Measurements from ENCODE around the gene HMSD. TPM values are rescaled to one million over a fixed set of nuclear protein-coding genes. Genes with fewer than 3 reads are reported as not detected.
A peak's percentile ranks its signal among the peaks of the same experiment; 100 is the strongest.

HMSD gene
- total RNA-seq, 1 experiment from 2014 or later, result 3.0 TPM

DNA sequence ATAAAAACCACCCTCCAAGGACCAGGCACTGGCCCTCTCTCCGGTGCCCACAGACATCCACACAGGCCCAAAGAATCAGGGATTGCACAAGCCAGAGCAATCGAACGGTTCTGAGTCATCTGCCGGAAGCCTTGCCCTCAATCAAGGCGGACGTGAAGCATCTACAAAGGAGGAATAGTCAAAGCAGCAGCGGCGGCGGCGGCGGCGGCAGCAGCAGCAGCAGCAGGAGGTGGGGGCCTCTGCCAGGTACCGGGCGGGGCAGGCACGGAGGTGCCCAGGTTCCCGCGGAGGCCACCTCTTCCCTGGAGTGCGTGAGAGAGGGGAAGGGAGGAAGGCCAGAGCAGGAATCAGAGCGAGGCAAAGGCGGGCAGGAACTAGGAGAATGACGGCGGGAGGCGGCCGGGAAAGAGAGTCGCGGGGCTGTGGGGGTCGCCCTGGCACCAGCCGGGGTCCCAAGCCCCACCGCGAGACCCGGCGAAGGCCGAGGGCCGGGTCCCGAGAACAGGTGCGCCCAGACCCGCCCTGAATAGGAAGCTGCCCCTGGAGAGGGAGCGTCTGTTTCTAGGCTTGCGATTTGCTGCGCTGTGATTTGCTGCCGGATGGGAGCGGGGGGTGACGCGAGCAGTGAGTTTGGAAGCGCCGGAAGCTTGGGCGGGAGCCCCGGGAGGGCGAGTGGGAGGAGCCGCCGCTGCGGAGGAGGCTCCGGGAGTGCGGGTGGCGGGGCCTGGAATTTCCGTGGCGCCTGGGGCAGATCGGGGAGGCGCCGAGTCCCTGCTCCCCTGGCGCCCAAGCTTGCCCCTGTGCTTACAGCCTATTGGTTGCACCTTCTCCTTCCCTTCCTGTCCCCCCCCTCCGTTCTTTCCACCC, 21.1 kb downstream of the HMSD start, which contains the start of gene SERPINB8:
Gene SERPINB8 (plus strand): TSS at position 140 of the 867 bp plus-strand sequence. CDS start 8,228 bp downstream, outside the sequence.
- ATAC-seq (peak; percentile 93), DNase-seq (ENCODE audit: low spot score) (peak; percentile 91)
- Mint-ChIP-seq H3K36me3 (no peaks in the 10 kb centered on the region), H3K4me1 (peaks cover 21% of the 10 kb centered on the region), H3K4me3 (peak within 1 kb of the TSS; percentile 90), H3K27me3 (ENCODE audit: low read depth) (peaks cover 50% of the 10 kb centered on the region), H3K9me3 (no peaks in the 10 kb centered on the region), H3K27ac (peak within 1 kb of the TSS; percentile 97)
- POLR2A ChIA-PET, result interaction anchor here (1.0 kb wide), 1 partner anchor 24 kb away, joined by 4 read pairs; no protein-coding TSS in a partner anchor
- CTCF ChIA-PET, result interaction anchor here (1.0 to 2.2 kb wide), 3 partner anchors 10 to 33 kb away, joined by 3 to 10 read pairs (median 5); no protein-coding TSS in a partner anchor
- TF ChIP-seq TEAD4 (CRISPR knock-in tag; IDR thresholded peaks at IDR 0.05) (no peak), TEAD1 (CRISPR knock-in tag; IDR thresholded peaks at IDR 0.05) (peak; percentile 20; the same call in 1 of the 2 replicates), SMAD3 (CRISPR knock-in tag; IDR thresholded peaks at IDR 0.05; ENCODE audit: borderline replicate concordance) (no peak; the same call in 1 of the 2 replicates), EMX1 (CRISPR knock-in tag; IDR thresholded peaks at IDR 0.05) (no peak), ZNF219 (CRISPR knock-in tag; IDR thresholded peaks at IDR 0.05; ENCODE audit: borderline replicate concordance) (no peak), ZNF671 (CRISPR knock-in tag; IDR thresholded peaks at IDR 0.05) (no peak), FOXK1 (CRISPR knock-in tag; IDR thresholded peaks at IDR 0.05) (peak; percentile 74), SP1 (CRISPR knock-in tag; conservative IDR thresholded peaks at IDR 0.05) (peak; percentile 85), NR2C2 (CRISPR knock-in tag; IDR thresholded peaks at IDR 0.05) (no peak), CBFB (CRISPR knock-in tag; IDR thresholded peaks at IDR 0.05; ENCODE audit: low read depth) (no peak), ZNF263 (CRISPR knock-in tag; IDR thresholded peaks at IDR 0.05; ENCODE audit: low read depth) (no peak), TCF7 (CRISPR knock-in tag; IDR thresholded peaks at IDR 0.05; ENCODE audit: low read depth) (no peak), JAZF1 (CRISPR knock-in tag; IDR thresholded peaks at IDR 0.05) (no peak), RELA (CRISPR knock-in tag; IDR thresholded peaks at IDR 0.05; ENCODE audit: borderline replicate concordance) (no peak), NR1H2 (CRISPR knock-in tag; IDR thresholded peaks at IDR 0.05) (no peak), HMGA2 (CRISPR knock-in tag; IDR thresholded peaks at IDR 0.05) (no peak), KAT7 (CRISPR knock-in tag; IDR thresholded peaks at IDR 0.05; ENCODE audit: borderline replicate concordance) (no peak), SMAD4 (CRISPR knock-in tag; IDR thresholded peaks at IDR 0.05) (no peak), PRRX2 (CRISPR knock-in tag; IDR thresholded peaks at IDR 0.05) (no peak), ESRRA (CRISPR knock-in tag; IDR thresholded peaks at IDR 0.05; ENCODE audit: borderline replicate concordance) (no peak), ELF4 (CRISPR knock-in tag; IDR thresholded peaks at IDR 0.05; ENCODE audit: low read depth) (no peak)
- TF ChIP-seq, protein P1, sequence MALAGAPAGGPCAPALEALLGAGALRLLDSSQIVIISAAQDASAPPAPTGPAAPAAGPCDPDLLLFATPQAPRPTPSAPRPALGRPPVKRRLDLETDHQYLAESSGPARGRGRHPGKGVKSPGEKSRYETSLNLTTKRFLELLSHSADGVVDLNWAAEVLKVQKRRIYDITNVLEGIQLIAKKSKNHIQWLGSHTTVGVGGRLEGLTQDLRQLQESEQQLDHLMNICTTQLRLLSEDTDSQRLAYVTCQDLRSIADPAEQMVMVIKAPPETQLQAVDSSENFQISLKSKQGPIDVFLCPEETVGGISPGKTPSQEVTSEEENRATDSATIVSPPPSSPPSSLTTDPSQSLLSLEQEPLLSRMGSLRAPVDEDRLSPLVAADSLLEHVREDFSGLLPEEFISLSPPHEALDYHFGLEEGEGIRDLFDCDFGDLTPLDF (CRISPR knock-in tag; IDR thresholded peaks at IDR 0.05), result no peak
- TF ChIP-seq, protein P2, sequence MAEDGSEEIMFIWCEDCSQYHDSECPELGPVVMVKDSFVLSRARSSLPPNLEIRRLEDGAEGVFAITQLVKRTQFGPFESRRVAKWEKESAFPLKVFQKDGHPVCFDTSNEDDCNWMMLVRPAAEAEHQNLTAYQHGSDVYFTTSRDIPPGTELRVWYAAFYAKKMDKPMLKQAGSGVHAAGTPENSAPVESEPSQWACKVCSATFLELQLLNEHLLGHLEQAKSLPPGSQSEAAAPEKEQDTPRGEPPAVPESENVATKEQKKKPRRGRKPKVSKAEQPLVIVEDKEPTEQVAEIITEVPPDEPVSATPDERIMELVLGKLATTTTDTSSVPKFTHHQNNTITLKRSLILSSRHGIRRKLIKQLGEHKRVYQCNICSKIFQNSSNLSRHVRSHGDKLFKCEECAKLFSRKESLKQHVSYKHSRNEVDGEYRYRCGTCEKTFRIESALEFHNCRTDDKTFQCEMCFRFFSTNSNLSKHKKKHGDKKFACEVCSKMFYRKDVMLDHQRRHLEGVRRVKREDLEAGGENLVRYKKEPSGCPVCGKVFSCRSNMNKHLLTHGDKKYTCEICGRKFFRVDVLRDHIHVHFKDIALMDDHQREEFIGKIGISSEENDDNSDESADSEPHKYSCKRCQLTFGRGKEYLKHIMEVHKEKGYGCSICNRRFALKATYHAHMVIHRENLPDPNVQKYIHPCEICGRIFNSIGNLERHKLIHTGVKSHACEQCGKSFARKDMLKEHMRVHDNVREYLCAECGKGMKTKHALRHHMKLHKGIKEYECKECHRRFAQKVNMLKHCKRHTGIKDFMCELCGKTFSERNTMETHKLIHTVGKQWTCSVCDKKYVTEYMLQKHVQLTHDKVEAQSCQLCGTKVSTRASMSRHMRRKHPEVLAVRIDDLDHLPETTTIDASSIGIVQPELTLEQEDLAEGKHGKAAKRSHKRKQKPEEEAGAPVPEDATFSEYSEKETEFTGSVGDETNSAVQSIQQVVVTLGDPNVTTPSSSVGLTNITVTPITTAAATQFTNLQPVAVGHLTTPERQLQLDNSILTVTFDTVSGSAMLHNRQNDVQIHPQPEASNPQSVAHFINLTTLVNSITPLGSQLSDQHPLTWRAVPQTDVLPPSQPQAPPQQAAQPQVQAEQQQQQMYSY (CRISPR knock-in tag; IDR thresholded peaks at IDR 0.05), result no peak
- TF ChIP-seq, protein P3, sequence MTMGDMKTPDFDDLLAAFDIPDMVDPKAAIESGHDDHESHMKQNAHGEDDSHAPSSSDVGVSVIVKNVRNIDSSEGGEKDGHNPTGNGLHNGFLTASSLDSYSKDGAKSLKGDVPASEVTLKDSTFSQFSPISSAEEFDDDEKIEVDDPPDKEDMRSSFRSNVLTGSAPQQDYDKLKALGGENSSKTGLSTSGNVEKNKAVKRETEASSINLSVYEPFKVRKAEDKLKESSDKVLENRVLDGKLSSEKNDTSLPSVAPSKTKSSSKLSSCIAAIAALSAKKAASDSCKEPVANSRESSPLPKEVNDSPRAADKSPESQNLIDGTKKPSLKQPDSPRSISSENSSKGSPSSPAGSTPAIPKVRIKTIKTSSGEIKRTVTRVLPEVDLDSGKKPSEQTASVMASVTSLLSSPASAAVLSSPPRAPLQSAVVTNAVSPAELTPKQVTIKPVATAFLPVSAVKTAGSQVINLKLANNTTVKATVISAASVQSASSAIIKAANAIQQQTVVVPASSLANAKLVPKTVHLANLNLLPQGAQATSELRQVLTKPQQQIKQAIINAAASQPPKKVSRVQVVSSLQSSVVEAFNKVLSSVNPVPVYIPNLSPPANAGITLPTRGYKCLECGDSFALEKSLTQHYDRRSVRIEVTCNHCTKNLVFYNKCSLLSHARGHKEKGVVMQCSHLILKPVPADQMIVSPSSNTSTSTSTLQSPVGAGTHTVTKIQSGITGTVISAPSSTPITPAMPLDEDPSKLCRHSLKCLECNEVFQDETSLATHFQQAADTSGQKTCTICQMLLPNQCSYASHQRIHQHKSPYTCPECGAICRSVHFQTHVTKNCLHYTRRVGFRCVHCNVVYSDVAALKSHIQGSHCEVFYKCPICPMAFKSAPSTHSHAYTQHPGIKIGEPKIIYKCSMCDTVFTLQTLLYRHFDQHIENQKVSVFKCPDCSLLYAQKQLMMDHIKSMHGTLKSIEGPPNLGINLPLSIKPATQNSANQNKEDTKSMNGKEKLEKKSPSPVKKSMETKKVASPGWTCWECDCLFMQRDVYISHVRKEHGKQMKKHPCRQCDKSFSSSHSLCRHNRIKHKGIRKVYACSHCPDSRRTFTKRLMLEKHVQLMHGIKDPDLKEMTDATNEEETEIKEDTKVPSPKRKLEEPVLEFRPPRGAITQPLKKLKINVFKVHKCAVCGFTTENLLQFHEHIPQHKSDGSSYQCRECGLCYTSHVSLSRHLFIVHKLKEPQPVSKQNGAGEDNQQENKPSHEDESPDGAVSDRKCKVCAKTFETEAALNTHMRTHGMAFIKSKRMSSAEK (CRISPR knock-in tag; IDR thresholded peaks at IDR 0.05; ENCODE audit: borderline replicate concordance), result no peak
- TF ChIP-seq, protein P4, sequence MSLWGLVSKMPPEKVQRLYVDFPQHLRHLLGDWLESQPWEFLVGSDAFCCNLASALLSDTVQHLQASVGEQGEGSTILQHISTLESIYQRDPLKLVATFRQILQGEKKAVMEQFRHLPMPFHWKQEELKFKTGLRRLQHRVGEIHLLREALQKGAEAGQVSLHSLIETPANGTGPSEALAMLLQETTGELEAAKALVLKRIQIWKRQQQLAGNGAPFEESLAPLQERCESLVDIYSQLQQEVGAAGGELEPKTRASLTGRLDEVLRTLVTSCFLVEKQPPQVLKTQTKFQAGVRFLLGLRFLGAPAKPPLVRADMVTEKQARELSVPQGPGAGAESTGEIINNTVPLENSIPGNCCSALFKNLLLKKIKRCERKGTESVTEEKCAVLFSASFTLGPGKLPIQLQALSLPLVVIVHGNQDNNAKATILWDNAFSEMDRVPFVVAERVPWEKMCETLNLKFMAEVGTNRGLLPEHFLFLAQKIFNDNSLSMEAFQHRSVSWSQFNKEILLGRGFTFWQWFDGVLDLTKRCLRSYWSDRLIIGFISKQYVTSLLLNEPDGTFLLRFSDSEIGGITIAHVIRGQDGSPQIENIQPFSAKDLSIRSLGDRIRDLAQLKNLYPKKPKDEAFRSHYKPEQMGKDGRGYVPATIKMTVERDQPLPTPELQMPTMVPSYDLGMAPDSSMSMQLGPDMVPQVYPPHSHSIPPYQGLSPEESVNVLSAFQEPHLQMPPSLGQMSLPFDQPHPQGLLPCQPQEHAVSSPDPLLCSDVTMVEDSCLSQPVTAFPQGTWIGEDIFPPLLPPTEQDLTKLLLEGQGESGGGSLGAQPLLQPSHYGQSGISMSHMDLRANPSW (CRISPR knock-in tag; conservative IDR thresholded peaks at IDR 0.05; ENCODE audit: low read depth), result no peak
- TF ChIP-seq, protein P5, sequence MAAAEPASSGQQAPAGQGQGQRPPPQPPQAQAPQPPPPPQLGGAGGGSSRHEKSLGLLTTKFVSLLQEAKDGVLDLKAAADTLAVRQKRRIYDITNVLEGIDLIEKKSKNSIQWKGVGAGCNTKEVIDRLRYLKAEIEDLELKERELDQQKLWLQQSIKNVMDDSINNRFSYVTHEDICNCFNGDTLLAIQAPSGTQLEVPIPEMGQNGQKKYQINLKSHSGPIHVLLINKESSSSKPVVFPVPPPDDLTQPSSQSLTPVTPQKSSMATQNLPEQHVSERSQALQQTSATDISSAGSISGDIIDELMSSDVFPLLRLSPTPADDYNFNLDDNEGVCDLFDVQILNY (CRISPR knock-in tag; IDR thresholded peaks at IDR 0.05), result no peak; the same call in 1 of the 2 replicates
